RWPE2 (cell line): Measurements from ENCODE around the gene KL.

ENCODE experiments used
- ATAC-seq: fragments of 200-7000 bp; cut with Tn5 transposase; 3 replicates; pipeline ENCODE4 v1.9.1; 2021; ENCODE audit warnings: low read depth
- DNase-seq: peaks from one replicate; pipeline ENCODE4 v3.0.0-alpha.2; 2020; ENCODE audit warnings: low spot score
- H3K27ac ChIP-seq: fragments of 450-650 bp; 2 replicates; pipeline ENCODE4 v1.5.1; 2017; ENCODE audit warnings: mild to moderate bottlenecking; ENCODE audit not compliant: poor library complexity, severe bottlenecking
- H3K27me3 ChIP-seq: fragments of 250-450 bp; sonication (Bioruptor Pico); 2 replicates; pipeline ENCODE4 v1.5.1; 2021; ENCODE audit warnings: mild to moderate bottlenecking, moderate library complexity; ENCODE audit not compliant: insufficient read depth, poor library complexity, severe bottlenecking
- H3K36me3 ChIP-seq: fragments of 250-450 bp; sonication (Bioruptor Pico); 2 replicates; pipeline ENCODE4 v1.5.1; 2020; ENCODE audit warnings: low read depth, mild to moderate bottlenecking, moderate library complexity
- H3K4me1 ChIP-seq: fragments of 250-450 bp; sonication (Bioruptor Pico); 2 replicates; pipeline ENCODE4 v1.5.1; 2021; ENCODE audit warnings: mild to moderate bottlenecking, moderate library complexity; ENCODE audit not compliant: insufficient read depth, poor library complexity, severe bottlenecking
- H3K4me3 ChIP-seq: fragments of 250-450 bp; sonication (Bioruptor Pico); 2 replicates; pipeline ENCODE4 v1.5.1; 2021; ENCODE audit warnings: mild to moderate bottlenecking, moderate library complexity; ENCODE audit not compliant: severe bottlenecking
- H3K9me3 ChIP-seq: fragments of 250-450 bp; sonication (Bioruptor Pico); 2 replicates; pipeline ENCODE4 v1.5.1; 2021; ENCODE audit warnings: mild to moderate bottlenecking, moderate library complexity; ENCODE audit not compliant: severe bottlenecking
- CTCF ChIP-seq: fragments of 450-650 bp; IDR thresholded peaks from one replicate; pipeline ENCODE4 v1.5.1; 2017; ENCODE audit warnings: mild to moderate bottlenecking, moderate library complexity; ENCODE audit not compliant: poor library complexity, severe bottlenecking

The KL gene

DNA sequence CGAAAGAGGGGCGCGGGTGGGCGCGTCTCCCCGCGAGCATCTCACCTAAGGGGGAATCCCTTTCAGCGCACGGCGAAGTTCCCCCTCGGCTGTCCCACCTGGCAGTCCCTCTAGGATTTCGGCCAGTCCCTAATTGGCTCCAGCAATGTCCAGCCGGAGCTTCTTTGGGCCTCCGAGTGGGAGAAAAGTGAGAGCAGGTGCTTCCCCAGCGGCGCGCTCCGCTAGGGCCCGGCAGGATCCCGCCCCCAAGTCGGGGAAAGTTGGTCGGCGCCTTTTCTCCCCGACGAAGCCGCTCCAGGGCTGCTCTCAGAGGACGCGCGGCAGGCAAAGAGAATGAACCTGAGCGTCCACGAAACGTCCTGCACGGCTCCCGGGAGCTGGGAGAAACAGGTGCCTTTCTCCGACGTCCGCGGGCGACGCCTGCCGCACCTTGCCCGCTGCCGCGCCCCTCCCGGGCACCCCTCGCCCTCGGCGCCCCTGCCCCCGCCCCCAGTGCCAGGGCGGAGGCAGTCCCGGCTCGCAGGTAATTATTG, 366 bp upstream of the KL start:
- Histone ChIP-seq H3K27ac (no peak overlapping the region), H3K27me3 (peaks cover 59% of the 10 kb centered on the region), H3K36me3 (no peaks in the 10 kb centered on the region), H3K4me3 (peak overlapping the region; percentile 5), H3K9me3 (no peaks in the 10 kb centered on the region), H3K4me1 (no peaks in the 10 kb centered on the region)
- TF ChIP-seq CTCF, result no peak
- no peak for DNase-seq
- ATAC-seq, result peak; percentile 44; the same call in 1 of the 3 replicates

DNA sequence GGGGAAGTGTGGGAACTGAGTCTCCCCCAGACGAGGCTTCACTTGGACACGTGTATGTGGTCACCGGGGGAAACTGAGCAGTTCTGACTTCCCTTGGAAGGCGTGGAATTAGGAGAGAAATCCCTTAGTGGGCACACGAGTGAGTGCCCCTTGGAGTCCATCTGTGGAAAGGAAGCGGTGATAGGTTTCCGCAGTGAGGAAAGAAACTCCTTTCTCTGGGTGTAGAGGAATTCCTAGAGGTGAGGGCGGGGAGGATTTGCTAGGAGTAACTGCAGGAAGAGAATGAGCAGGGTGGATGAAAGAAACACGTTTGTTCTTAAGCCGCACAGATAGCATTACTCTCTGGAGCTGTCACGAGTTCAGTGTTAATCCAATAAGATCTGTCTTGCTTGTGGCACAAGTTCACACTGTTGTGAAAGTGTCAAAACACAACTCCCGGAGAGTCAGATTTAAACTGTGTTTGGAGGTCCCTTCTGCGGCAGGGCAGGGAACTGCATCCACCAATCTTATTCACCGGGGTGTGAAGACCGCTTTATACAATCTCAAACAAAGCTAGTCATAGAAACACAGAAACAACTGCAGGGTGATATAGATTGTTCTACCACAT, 1.2 kb downstream of the KL start:
- Histone ChIP-seq H3K27me3 (peaks cover 62% of the 10 kb centered on the region), H3K27ac (no peak overlapping the region), H3K9me3 (no peaks in the 10 kb centered on the region), H3K4me1 (no peaks in the 10 kb centered on the region), H3K36me3 (no peaks in the 10 kb centered on the region), H3K4me3 (no peak overlapping the region)
- no peak for ATAC-seq
- TF ChIP-seq CTCF, result no peak
- DNase-seq, result no peak

GRCh38 chr13:33018886-33019285, 2.7 kb downstream of the KL start:
- H3K27me3 ChIP-seq, result peaks cover 71% of the 10 kb centered on the region
- ATAC-seq, result no peak
- H3K27ac ChIP-seq, result no peak overlapping the region
- H3K4me1 ChIP-seq, result no peaks in the 10 kb centered on the region
- no peaks in the 10 kb centered on the region for H3K9me3 ChIP-seq
- TF ChIP-seq CTCF, result no peak
- no peak for DNase-seq
- H3K36me3 ChIP-seq, result no peaks in the 10 kb centered on the region
- H3K4me3 ChIP-seq, result no peak overlapping the region

DNA sequence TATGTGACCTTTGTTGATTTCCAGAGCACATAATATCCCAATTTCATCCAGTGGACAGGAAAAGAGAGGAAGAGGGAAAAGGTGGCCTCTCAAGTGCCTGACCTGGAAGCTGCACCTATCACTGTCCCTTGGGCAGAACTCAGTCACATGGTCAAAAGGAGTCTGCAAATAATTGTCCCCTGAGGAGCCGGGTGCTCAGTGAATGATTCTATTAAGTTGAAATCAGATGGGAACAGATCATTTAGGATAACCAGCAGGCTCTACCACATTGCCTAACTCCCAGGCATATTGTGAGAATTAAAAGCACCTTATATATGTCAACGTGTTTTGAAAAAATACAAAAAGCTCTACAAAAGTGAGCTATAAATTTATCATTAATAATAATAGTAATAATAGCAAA, 6.8 kb downstream of the KL start:
- no peak for ATAC-seq
- no peaks in the 10 kb centered on the region for H3K36me3 ChIP-seq
- no peak for DNase-seq
- no peak for TF ChIP-seq CTCF
- no peaks in the 10 kb centered on the region for H3K9me3 ChIP-seq
- H3K4me1 ChIP-seq, result no peaks in the 10 kb centered on the region
- H3K27me3 ChIP-seq, result peaks cover 34% of the 10 kb centered on the region
- H3K27ac ChIP-seq, result no peak overlapping the region
- no peak overlapping the region for H3K4me3 ChIP-seq

DNA sequence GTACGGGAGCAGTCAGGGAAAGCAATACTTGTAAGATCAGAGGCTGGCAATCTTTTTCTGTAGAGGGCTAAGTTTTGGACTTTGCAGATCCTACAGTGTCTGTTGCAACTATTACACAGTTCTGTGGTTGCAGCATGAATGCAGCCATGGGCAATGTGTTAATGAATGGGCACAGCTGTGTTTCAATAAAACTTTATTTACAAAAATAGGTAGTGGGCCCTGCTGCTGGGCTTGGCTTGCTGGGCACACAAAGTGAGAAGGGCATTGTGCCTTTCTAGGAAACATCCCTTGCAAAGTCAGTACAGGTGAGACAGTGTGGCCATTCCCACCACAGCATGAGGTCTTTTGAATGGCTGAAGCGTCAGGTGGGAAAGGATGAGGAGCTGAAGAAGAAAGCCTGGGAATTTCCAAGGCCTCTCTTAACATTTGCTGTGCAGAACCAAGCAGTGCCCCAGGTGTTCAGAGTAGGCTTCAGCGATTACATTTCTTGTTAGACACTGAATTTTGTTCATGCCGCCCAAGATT, 9.1 kb downstream of the KL start:
- no peaks in the 10 kb centered on the region for H3K36me3 ChIP-seq
- no peaks in the 10 kb centered on the region for H3K4me1 ChIP-seq
- H3K27ac ChIP-seq, result no peak overlapping the region
- no peak for TF ChIP-seq CTCF
- ATAC-seq, result no peak
- H3K27me3 ChIP-seq, result peaks cover 14% of the 10 kb centered on the region
- no peak for DNase-seq
- H3K9me3 ChIP-seq, result no peaks in the 10 kb centered on the region
- H3K4me3 ChIP-seq, result no peak overlapping the region
